Fibroblast of lung (primary cell): ENCODE data around the gene PIGM. TPM values are rescaled to one million over a fixed set of nuclear protein-coding genes. Genes with fewer than 3 reads are reported as not detected.

Experiments
- DNase-seq, 2 donors: peaks; one replicate each; pipeline versions ENCODE4 v3.0.0 to v3.0.0-alpha.2; 2010; ENCODE audit warnings: low read depth in 2 of 2
- H2AFZ ChIP-seq: 2 replicates; pipeline ENCODE4 v1.5.1; 2012; ENCODE audit warnings: low read length, control low read depth, inconsistent platforms
- H3K27ac ChIP-seq: 2 replicates; pipeline ENCODE4 v1.5.1; 2011; ENCODE audit warnings: low read length, control low read depth; ENCODE audit not compliant: insufficient read depth
- H3K27me3 ChIP-seq: 2 replicates; pipeline ENCODE4 v1.5.1; 2011; ENCODE audit warnings: mild to moderate bottlenecking, low read length; ENCODE audit not compliant: control insufficient read depth, insufficient read depth
- H3K36me3 ChIP-seq: 2 replicates; pipeline ENCODE4 v1.5.1; 2011; ENCODE audit warnings: low read length; ENCODE audit not compliant: control insufficient read depth, insufficient read depth
- H3K4me1 ChIP-seq: 2 replicates; pipeline ENCODE4 v1.5.1; 2011; ENCODE audit warnings: low read length; ENCODE audit not compliant: control insufficient read depth, insufficient read depth; ENCODE audit errors: extremely low read depth
- H3K4me2 ChIP-seq: 2 replicates; pipeline ENCODE4 v1.5.1; 2011; ENCODE audit warnings: low read length, control low read depth; ENCODE audit not compliant: insufficient read depth; ENCODE audit errors: extremely low read depth
- H3K4me3 ChIP-seq, 4 experiments: fragments of 200-600 bp in 1 of 4; sonication (generic) in 1 of 4; replicated peaks in 1 of 4; 2 replicates each; pipeline ENCODE4 v1.5.1; 2011 to 2016; ENCODE audit warnings: low read length in 4 of 4, low read depth in 3 of 4, mild to moderate bottlenecking in 3 of 4, control low read depth in 2 of 4, inconsistent platforms in 1 of 4, mixed read lengths in 1 of 4; ENCODE audit not compliant: insufficient read depth in 1 of 4; ENCODE audit errors: control extremely low read depth in 1 of 4
- H3K79me2 ChIP-seq: 2 replicates; pipeline ENCODE4 v1.5.1; 2012; ENCODE audit warnings: mild to moderate bottlenecking, low read length, inconsistent platforms; ENCODE audit not compliant: control insufficient read depth, insufficient read depth
- H3K9ac ChIP-seq: 2 replicates; pipeline ENCODE4 v1.5.1; 2011; ENCODE audit warnings: mild to moderate bottlenecking, low read length, control low read depth; ENCODE audit not compliant: insufficient read depth
- H3K9me3 ChIP-seq: 2 replicates; pipeline ENCODE4 v1.5.1; 2012; ENCODE audit warnings: low read depth, low read length; ENCODE audit not compliant: control insufficient read depth, insufficient read depth
- H4K20me1 ChIP-seq: 2 replicates; pipeline ENCODE4 v1.5.1; 2011; ENCODE audit warnings: low read length; ENCODE audit not compliant: control insufficient read depth, insufficient read depth; ENCODE audit errors: extremely low read depth
- EZH2 ChIP-seq: IDR thresholded peaks from 2 replicates; pipeline ENCODE4 v1.5.1; 2012; ENCODE audit warnings: low read length, control low read depth, mild to moderate bottlenecking; ENCODE audit errors: missing control alignments
- polyA plus RNA-seq, 2 donors: library from polyadenylated mRNA; depleted of rRNA in 1 of 2; stranded (reverse) in 1 of 2; unstranded in 1 of 2; fragments of >200 nt; gene quantifications; 2 replicates each; pipeline ENCODE4 v1.2.1, GENCODE V29; 2011 to 2012; ENCODE audit warnings: missing spikeins in 1 of 2
- total RNA-seq: library from RNA; depleted of rRNA; stranded (reverse); fragments of >200 nt; gene quantifications from 2 replicates; pipeline ENCODE4 v1.2.1, GENCODE V29; 2014
- TF ChIP-seq, protein P1 (sequence below), 2 donors: IDR thresholded peaks in 1 of 2; conservative IDR thresholded peaks in 1 of 2; 1 replicate in 1 of 2; 2 replicates in 1 of 2; pipeline ENCODE4 v1.5.1; 2011 to 2012; ENCODE audit warnings: low read length in 2 of 2, control low read depth in 1 of 2, inconsistent platforms in 1 of 2, low read depth in 1 of 2, mild to moderate bottlenecking in 1 of 2

PIGM gene
- total and polyA plus RNA-seq, 2 donors (not counting 1 experiment from before 2014, with no cell fraction given), result 4.5 to 6.7 TPM

DNA sequence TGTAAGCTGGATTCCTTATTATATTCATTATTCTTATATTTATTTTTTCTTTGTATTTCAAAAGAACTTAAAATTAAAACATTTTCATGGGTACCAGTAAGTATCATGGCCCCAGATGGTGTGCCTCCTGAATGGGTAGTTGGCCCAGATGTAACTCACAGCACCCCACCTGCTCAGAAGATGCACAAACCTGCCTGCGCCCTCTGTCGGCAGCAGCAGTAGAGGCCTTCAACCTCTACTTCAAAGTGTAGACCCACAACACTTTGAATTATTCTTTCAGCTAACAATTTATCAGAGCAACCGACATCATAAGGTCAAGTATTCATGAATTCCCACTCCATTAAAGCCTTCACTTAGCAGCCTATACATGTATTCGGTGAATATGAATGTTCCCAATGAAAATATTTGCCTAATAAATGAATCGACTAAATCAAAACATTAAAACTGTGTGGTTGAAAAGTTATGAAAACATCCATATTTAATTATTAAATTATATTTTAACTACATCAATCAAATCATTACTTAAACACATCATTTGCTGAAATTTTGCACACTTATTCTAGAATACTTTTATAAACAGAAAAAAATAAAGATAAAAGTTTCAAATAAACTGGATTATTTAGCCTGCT lies 25.4 kb downstream of the PIGM start:
- TF ChIP-seq, protein P1, sequence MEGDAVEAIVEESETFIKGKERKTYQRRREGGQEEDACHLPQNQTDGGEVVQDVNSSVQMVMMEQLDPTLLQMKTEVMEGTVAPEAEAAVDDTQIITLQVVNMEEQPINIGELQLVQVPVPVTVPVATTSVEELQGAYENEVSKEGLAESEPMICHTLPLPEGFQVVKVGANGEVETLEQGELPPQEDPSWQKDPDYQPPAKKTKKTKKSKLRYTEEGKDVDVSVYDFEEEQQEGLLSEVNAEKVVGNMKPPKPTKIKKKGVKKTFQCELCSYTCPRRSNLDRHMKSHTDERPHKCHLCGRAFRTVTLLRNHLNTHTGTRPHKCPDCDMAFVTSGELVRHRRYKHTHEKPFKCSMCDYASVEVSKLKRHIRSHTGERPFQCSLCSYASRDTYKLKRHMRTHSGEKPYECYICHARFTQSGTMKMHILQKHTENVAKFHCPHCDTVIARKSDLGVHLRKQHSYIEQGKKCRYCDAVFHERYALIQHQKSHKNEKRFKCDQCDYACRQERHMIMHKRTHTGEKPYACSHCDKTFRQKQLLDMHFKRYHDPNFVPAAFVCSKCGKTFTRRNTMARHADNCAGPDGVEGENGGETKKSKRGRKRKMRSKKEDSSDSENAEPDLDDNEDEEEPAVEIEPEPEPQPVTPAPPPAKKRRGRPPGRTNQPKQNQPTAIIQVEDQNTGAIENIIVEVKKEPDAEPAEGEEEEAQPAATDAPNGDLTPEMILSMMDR (conservative IDR thresholded peaks at IDR 0.05 in 1 of 2, IDR thresholded peaks at IDR 0.05 in 1 of 2; ENCODE audit: low read depth in 1 of 2, low read length in 2 of 2), result peak; percentile 84 to 98
- TF ChIP-seq EZH2, result no peak
- peak; percentile 49 to 62 for DNase-seq
- Histone ChIP-seq H3K4me1 (no peaks in the 10 kb centered on the region), H3K36me3 (no peaks in the 10 kb centered on the region), H3K4me3 (no peak overlapping the region), H3K9ac (no peak overlapping the region), H3K27ac (no peak overlapping the region), H2AFZ (no peak overlapping the region), H4K20me1 (no peaks in the 10 kb centered on the region), H3K79me2 (no peaks in the 10 kb centered on the region), H3K9me3 (no peaks in the 10 kb centered on the region), H3K27me3 (no peaks in the 10 kb centered on the region), H3K4me2 (no peak overlapping the region)

DNA sequence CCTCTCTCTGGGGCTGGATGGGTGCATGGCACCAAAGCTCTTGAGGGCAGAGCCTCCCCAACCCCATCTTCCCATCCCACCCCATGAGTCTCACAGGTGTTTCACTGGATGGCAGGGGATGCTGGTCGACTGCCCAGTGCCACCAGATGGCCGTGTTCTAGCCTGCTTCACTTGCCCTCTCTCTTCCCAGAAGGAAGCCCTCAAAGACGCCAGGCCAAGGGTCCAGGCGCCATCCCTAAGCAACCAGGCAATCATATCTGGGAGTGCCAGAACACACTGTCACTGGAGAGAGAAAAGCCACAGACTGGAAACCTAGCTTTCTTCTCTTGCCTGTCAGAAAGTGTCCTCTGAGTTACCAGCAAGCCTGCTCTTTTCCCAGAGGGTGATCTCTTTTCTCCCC lies 26.7 kb downstream of the PIGM start:
- no peaks in the 10 kb centered on the region for H4K20me1 ChIP-seq
- no peak overlapping the region for H2AFZ ChIP-seq
- TF ChIP-seq, protein P1 (conservative IDR thresholded peaks at IDR 0.05 in 1 of 2, IDR thresholded peaks at IDR 0.05 in 1 of 2; ENCODE audit: low read depth in 1 of 2, low read length in 2 of 2), result no peak
- no peak for TF ChIP-seq EZH2

DNA sequence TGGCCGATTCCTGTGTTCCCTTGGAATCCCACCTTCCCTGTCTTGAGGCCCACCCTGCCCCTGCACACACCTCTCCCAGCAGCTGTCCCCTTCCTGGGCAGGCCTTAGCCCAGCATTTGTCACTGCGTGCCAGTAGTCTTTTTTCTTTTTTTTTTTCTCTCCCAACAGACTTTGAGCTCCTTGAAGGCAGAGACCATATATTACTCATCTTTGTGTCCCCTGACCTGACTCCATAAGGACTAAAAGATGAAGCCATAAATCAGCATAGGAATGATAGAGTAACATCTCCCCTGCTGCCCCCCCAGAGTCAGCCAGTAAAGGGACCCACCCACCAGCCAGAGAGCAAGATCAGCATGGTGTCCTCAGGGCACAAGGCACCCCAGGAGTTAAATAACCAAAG lies 27.4 kb downstream of the PIGM start:
- TF ChIP-seq, protein P1 (conservative IDR thresholded peaks at IDR 0.05 in 1 of 2, IDR thresholded peaks at IDR 0.05 in 1 of 2; ENCODE audit: low read depth in 1 of 2, low read length in 2 of 2), result no peak
- no peak for TF ChIP-seq EZH2
- H3K4me1 ChIP-seq, result no peaks in the 10 kb centered on the region
- H4K20me1 ChIP-seq, result no peaks in the 10 kb centered on the region
- no peak overlapping the region for H3K27ac ChIP-seq
- no peaks in the 10 kb centered on the region for H3K27me3 ChIP-seq
- H2AFZ ChIP-seq, result no peak overlapping the region
- H3K36me3 ChIP-seq, result no peaks in the 10 kb centered on the region
- H3K9ac ChIP-seq, result no peak overlapping the region
- H3K4me3 ChIP-seq, result no peak overlapping the region
- H3K4me2 ChIP-seq, result no peak overlapping the region
- no peak for DNase-seq
- no peaks in the 10 kb centered on the region for H3K9me3 ChIP-seq
- no peaks in the 10 kb centered on the region for H3K79me2 ChIP-seq

More for the DNA sequence above, 26.7 kb downstream of the PIGM start:
- Histone ChIP-seq H3K4me1 (no peaks in the 10 kb centered on the region), H3K79me2 (no peaks in the 10 kb centered on the region), H3K4me2 (no peak overlapping the region), H3K9ac (no peak overlapping the region), H3K9me3 (no peaks in the 10 kb centered on the region), H3K36me3 (no peaks in the 10 kb centered on the region), H3K4me3 (no peak overlapping the region), H3K27me3 (no peaks in the 10 kb centered on the region), H3K27ac (no peak overlapping the region)
- DNase-seq, result no peak
